Measurements from ENCODE around the gene DEUP1.

DEUP1 gene

DNA sequence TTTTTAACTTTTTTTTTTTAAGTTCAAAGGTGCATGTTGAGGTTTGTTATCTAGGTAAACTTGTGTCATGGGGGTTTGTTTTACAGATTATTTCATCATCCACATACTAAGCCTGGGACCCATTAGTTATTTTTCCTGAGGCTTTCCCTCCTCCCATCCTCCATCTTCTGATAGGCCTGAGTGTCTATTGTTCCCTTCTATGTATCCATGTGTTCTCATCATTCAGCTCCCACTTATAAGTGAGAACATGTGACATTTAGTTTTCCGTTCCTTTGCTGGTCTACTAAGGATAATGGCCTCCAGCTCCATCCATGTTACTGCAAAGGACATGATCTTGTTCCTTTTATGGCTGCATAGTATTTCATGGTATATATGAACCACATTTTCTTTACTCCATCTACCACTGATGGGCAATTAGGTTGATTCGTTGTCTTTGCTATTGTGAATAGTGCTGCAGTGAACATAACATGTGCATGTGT, 14.4 kb downstream of the DEUP1 start:
- Histone ChIP-seq H3K27ac (ENCODE audit: low read depth, low read length, poor library complexity, severe bottlenecking) (no peak overlapping the region), H3K27me3 (ENCODE audit: insufficient read depth, low read length) (no peaks in the 10 kb centered on the region), H3K4me3 (ENCODE audit: low read depth, low read length, poor library complexity, severe bottlenecking) (no peak overlapping the region), H3K9me2 (ENCODE audit: low read depth, low read length) (no peaks in the 10 kb centered on the region), H4K20me1 (ENCODE audit: insufficient read depth, low read length) (no peaks in the 10 kb centered on the region), H3K79me2 (ENCODE audit: insufficient read depth, low read length) (no peaks in the 10 kb centered on the region), H3K4me2 (ENCODE audit: low read length) (no peak overlapping the region), H3K4me1 (ENCODE audit: insufficient read depth, low read length, severe bottlenecking) (no peaks in the 10 kb centered on the region), H3K9me3 (ENCODE audit: low read length) (no peaks in the 10 kb centered on the region), H2AFZ (ENCODE audit: low read length) (no peak overlapping the region), H3F3A (ENCODE audit: insufficient read depth, low read length) (no peaks in the 10 kb centered on the region), H3K36me3 (ENCODE audit: insufficient read depth, low read length) (no peaks in the 10 kb centered on the region), H3K9ac (ENCODE audit: low read length) (no peak overlapping the region)
- TF ChIP-seq, protein P1, sequence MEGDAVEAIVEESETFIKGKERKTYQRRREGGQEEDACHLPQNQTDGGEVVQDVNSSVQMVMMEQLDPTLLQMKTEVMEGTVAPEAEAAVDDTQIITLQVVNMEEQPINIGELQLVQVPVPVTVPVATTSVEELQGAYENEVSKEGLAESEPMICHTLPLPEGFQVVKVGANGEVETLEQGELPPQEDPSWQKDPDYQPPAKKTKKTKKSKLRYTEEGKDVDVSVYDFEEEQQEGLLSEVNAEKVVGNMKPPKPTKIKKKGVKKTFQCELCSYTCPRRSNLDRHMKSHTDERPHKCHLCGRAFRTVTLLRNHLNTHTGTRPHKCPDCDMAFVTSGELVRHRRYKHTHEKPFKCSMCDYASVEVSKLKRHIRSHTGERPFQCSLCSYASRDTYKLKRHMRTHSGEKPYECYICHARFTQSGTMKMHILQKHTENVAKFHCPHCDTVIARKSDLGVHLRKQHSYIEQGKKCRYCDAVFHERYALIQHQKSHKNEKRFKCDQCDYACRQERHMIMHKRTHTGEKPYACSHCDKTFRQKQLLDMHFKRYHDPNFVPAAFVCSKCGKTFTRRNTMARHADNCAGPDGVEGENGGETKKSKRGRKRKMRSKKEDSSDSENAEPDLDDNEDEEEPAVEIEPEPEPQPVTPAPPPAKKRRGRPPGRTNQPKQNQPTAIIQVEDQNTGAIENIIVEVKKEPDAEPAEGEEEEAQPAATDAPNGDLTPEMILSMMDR (IDR thresholded peaks at IDR 0.05; ENCODE audit: low read length), result no peak
- TF ChIP-seq EZH2 (IDR thresholded peaks at IDR 0.05; ENCODE audit: borderline replicate concordance, low read length), result no peak

GRCh38 chr11:93348930-93349329, 18.4 kb downstream of the DEUP1 start:
- Histone ChIP-seq H3K9me2 (ENCODE audit: low read depth, low read length) (no peaks in the 10 kb centered on the region), H3K27ac (ENCODE audit: low read depth, low read length, poor library complexity, severe bottlenecking) (no peak overlapping the region), H3K9me3 (ENCODE audit: low read length) (no peaks in the 10 kb centered on the region), H4K20me1 (ENCODE audit: insufficient read depth, low read length) (no peaks in the 10 kb centered on the region), H3K36me3 (ENCODE audit: insufficient read depth, low read length) (no peaks in the 10 kb centered on the region), H3K4me2 (ENCODE audit: low read length) (no peak overlapping the region), H2AFZ (ENCODE audit: low read length) (no peak overlapping the region), H3K79me2 (ENCODE audit: insufficient read depth, low read length) (no peaks in the 10 kb centered on the region), H3F3A (ENCODE audit: insufficient read depth, low read length) (no peaks in the 10 kb centered on the region), H3K4me1 (ENCODE audit: insufficient read depth, low read length, severe bottlenecking) (no peaks in the 10 kb centered on the region), H3K9ac (ENCODE audit: low read length) (no peak overlapping the region), H3K27me3 (ENCODE audit: insufficient read depth, low read length) (no peaks in the 10 kb centered on the region), H3K4me3 (ENCODE audit: low read depth, low read length, poor library complexity, severe bottlenecking) (no peak overlapping the region)
- TF ChIP-seq, protein P1 (IDR thresholded peaks at IDR 0.05; ENCODE audit: low read length), result no peak
- no peak for TF ChIP-seq EZH2 (IDR thresholded peaks at IDR 0.05; ENCODE audit: borderline replicate concordance, low read length)

DNA sequence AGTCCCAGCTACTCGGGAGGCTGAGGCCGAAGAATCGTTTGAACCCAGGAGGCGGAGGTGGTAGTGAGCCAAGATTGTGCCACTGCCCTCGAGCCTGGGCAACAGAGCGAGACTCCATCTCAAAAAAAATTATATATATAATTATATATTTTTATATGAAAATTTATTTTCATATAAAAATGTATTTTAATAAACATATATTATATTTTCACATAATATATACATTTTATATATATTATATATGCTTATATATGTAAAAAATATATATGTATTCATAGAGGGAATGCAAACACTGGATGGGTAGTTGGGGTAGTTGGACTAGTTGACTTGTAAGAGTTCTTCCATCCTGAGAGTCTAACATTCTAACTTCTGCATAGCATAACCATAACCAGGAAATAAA, 20.3 kb downstream of the DEUP1 start:
- no peak overlapping the region for H3K27ac ChIP-seq (ENCODE audit: low read depth, low read length, poor library complexity, severe bottlenecking)
- no peaks in the 10 kb centered on the region for H4K20me1 ChIP-seq (ENCODE audit: insufficient read depth, low read length)
- H3K36me3 ChIP-seq (ENCODE audit: insufficient read depth, low read length), result no peaks in the 10 kb centered on the region
- no peaks in the 10 kb centered on the region for H3K9me3 ChIP-seq (ENCODE audit: low read length)
- H3K9me2 ChIP-seq (ENCODE audit: low read depth, low read length), result no peaks in the 10 kb centered on the region
- no peaks in the 10 kb centered on the region for H3K4me1 ChIP-seq (ENCODE audit: insufficient read depth, low read length, severe bottlenecking)
- H3K4me2 ChIP-seq (ENCODE audit: low read length), result no peak overlapping the region
- H3K79me2 ChIP-seq (ENCODE audit: insufficient read depth, low read length), result no peaks in the 10 kb centered on the region
- no peaks in the 10 kb centered on the region for H3F3A ChIP-seq (ENCODE audit: insufficient read depth, low read length)
- no peak overlapping the region for H3K9ac ChIP-seq (ENCODE audit: low read length)
- no peak for TF ChIP-seq EZH2 (IDR thresholded peaks at IDR 0.05; ENCODE audit: borderline replicate concordance, low read length)
- TF ChIP-seq, protein P1 (IDR thresholded peaks at IDR 0.05; ENCODE audit: low read length), result no peak
- no peak overlapping the region for H3K4me3 ChIP-seq (ENCODE audit: low read depth, low read length, poor library complexity, severe bottlenecking)
- no peak overlapping the region for H2AFZ ChIP-seq (ENCODE audit: low read length)
- no peaks in the 10 kb centered on the region for H3K27me3 ChIP-seq (ENCODE audit: insufficient read depth, low read length)
